ENCODE measurements around the gene TPRG1L.

DNA sequence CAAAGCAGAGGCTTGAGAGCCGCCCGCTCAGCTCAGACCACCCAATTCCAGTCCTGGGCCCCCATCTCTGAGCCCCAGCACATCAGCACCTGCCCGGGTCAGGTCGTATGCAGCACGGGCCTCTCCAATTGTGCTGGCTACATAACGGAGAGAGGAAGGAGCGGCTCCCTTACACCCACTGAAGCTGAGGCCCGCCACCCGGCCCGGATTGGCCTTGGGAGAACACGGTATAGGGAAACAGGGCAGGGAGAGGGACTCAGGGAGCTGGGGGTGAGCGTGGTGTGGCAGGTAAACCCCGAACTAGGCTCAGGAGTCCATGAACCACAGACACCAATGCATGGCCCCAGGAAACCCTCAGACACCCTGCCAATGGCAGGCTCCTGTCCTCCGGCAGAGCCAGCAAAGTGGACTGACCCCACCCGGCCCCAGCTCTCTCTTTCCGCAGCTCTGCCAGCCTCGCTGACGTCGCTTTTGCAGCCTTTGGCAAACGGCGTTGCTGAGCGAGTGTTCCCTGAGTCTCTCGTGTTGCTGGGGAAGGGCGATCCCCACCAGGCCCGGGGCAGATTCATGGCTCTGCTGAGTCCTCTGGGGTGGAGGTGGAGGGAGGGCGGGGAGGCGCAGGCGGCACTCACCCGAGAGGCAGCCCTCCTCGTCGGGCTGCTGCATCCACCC lies 30.0 kb upstream of the TPRG1L start:
- no peak for TF ChIP-seq EZH2 (IDR thresholded peaks at IDR 0.05; ENCODE audit: borderline replicate concordance, low read depth, low read length, poor library complexity, severe bottlenecking)
- TF ChIP-seq, protein P1, sequence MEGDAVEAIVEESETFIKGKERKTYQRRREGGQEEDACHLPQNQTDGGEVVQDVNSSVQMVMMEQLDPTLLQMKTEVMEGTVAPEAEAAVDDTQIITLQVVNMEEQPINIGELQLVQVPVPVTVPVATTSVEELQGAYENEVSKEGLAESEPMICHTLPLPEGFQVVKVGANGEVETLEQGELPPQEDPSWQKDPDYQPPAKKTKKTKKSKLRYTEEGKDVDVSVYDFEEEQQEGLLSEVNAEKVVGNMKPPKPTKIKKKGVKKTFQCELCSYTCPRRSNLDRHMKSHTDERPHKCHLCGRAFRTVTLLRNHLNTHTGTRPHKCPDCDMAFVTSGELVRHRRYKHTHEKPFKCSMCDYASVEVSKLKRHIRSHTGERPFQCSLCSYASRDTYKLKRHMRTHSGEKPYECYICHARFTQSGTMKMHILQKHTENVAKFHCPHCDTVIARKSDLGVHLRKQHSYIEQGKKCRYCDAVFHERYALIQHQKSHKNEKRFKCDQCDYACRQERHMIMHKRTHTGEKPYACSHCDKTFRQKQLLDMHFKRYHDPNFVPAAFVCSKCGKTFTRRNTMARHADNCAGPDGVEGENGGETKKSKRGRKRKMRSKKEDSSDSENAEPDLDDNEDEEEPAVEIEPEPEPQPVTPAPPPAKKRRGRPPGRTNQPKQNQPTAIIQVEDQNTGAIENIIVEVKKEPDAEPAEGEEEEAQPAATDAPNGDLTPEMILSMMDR (conservative IDR thresholded peaks at IDR 0.05; ENCODE audit: low read depth, low read length): no peak
